Loucy (cell line): ENCODE results near the gene SCN8A.

Source experiments
- EZH2phosphoT487 ChIP-seq: fragments of 200-600 bp; IDR thresholded peaks from 2 replicates; pipeline ENCODE4 v1.6.1; 2018; ENCODE audit warnings: antibody characterized with exemption, mild to moderate bottlenecking, moderate library complexity, borderline replicate concordance
- TF ChIP-seq, protein P1 (sequence below): fragments of 200-600 bp; sonication (generic); conservative IDR thresholded peaks from 2 replicates; pipeline ENCODE4 v1.5.1; 2014; ENCODE audit warnings: mild to moderate bottlenecking, antibody characterized with exemption, low read length

DNA sequence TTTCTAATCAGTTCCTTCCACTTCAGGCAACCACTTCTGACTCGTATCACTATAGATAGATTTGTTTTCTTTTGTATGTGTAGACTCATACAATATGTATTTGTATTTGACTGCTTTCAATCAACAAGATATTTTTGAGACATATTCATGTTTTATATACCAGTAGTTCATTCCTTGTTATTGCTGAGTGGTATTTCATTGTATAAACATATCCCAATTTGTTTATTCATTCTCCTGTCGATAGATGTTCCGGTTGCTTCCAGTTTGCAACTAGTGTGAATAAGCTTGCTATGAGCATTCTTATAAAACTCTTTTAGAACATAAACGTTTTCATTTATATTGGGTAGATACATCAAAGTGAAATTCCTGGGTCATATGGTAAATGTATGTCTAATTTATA is 138.3 kb downstream of the SCN8A start:
- TF ChIP-seq, protein P1, sequence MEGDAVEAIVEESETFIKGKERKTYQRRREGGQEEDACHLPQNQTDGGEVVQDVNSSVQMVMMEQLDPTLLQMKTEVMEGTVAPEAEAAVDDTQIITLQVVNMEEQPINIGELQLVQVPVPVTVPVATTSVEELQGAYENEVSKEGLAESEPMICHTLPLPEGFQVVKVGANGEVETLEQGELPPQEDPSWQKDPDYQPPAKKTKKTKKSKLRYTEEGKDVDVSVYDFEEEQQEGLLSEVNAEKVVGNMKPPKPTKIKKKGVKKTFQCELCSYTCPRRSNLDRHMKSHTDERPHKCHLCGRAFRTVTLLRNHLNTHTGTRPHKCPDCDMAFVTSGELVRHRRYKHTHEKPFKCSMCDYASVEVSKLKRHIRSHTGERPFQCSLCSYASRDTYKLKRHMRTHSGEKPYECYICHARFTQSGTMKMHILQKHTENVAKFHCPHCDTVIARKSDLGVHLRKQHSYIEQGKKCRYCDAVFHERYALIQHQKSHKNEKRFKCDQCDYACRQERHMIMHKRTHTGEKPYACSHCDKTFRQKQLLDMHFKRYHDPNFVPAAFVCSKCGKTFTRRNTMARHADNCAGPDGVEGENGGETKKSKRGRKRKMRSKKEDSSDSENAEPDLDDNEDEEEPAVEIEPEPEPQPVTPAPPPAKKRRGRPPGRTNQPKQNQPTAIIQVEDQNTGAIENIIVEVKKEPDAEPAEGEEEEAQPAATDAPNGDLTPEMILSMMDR = no peak
- TF ChIP-seq EZH2phosphoT487 = no peak
